Measurements from ENCODE around the gene PPP1R9A. TPM values are rescaled to one million over a fixed set of nuclear protein-coding genes. Genes with fewer than 3 reads are reported as not detected.

The PPP1R9A gene
- total RNA-seq, 1 donor from 2014 or later: 1.5 TPM

- H3K36me3 ChIP-seq: no peaks in the 10 kb centered on the region
- no peak overlapping the region for H3K4me3 ChIP-seq
- DNase-seq (ENCODE audit: extremely low spot score in 2 of 2): no peak
- no peaks in the 10 kb centered on the region for H3K27me3 ChIP-seq
- intact Hi-C loops (cut with DNase I): no loop called here
- no peaks in the 10 kb centered on the region for H3K4me1 ChIP-seq
- H3K27ac ChIP-seq: no peak overlapping the region
- TF ChIP-seq POLR2A (IDR thresholded peaks at IDR 0.05) (no peak), POLR2AphosphoS5 (IDR thresholded peaks at IDR 0.05; ENCODE audit: insufficient read depth in 1 of 2, low read depth in 1 of 2) (no peak)
- TF ChIP-seq, protein P1, sequence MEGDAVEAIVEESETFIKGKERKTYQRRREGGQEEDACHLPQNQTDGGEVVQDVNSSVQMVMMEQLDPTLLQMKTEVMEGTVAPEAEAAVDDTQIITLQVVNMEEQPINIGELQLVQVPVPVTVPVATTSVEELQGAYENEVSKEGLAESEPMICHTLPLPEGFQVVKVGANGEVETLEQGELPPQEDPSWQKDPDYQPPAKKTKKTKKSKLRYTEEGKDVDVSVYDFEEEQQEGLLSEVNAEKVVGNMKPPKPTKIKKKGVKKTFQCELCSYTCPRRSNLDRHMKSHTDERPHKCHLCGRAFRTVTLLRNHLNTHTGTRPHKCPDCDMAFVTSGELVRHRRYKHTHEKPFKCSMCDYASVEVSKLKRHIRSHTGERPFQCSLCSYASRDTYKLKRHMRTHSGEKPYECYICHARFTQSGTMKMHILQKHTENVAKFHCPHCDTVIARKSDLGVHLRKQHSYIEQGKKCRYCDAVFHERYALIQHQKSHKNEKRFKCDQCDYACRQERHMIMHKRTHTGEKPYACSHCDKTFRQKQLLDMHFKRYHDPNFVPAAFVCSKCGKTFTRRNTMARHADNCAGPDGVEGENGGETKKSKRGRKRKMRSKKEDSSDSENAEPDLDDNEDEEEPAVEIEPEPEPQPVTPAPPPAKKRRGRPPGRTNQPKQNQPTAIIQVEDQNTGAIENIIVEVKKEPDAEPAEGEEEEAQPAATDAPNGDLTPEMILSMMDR (IDR thresholded peaks at IDR 0.05): no peak
- H3K9me3 ChIP-seq: no peaks in the 10 kb centered on the region
Observed at GRCh38 chr7:95102662-95103061, 195.3 kb downstream of the PPP1R9A start.

GRCh38 chr7:95104739-95105138, 197.3 kb downstream of the PPP1R9A start:
- no peak overlapping the region for H3K4me3 ChIP-seq
- H3K36me3 ChIP-seq: no peaks in the 10 kb centered on the region
- intact Hi-C loops (cut with DNase I): no loop called here
- H3K27ac ChIP-seq: no peak overlapping the region
- no peak for TF ChIP-seq POLR2A (IDR thresholded peaks at IDR 0.05)
- peak in 1 of 2 donors; percentile 39 for TF ChIP-seq POLR2AphosphoS5 (IDR thresholded peaks at IDR 0.05; ENCODE audit: insufficient read depth in 1 of 2, low read depth in 1 of 2)
- H3K4me1 ChIP-seq: no peaks in the 10 kb centered on the region
- no peaks in the 10 kb centered on the region for H3K9me3 ChIP-seq
- no peaks in the 10 kb centered on the region for H3K27me3 ChIP-seq
- DNase-seq (ENCODE audit: extremely low spot score in 2 of 2): no peak

DNA sequence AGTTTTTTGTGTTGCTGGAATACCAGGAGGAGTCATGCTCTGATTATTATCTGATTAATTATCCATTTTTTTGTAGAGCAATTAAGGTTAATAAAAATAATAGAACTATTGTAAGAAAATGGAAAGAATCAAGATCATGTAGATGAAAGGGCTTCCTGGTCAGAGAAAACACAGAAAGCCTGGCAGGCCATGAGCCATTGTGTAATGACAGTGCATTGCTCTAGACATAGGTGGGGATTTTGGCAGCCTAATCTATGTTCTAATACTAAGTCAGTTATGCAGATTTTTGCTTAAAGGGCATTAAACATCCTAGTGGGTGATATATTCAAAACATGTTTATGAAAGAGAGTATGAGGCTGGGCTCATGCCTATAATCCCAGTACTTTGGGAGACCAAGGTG, 198.2 kb downstream of the PPP1R9A start:
- Histone ChIP-seq H3K9me3 (no peaks in the 10 kb centered on the region), H3K4me3 (no peak overlapping the region), H3K27me3 (no peaks in the 10 kb centered on the region), H3K36me3 (no peaks in the 10 kb centered on the region), H3K27ac (no peak overlapping the region), H3K4me1 (no peaks in the 10 kb centered on the region)
- no peak for DNase-seq (ENCODE audit: extremely low spot score in 2 of 2)
- TF ChIP-seq POLR2AphosphoS5 (IDR thresholded peaks at IDR 0.05; ENCODE audit: insufficient read depth in 1 of 2, low read depth in 1 of 2) (no peak), POLR2A (IDR thresholded peaks at IDR 0.05) (no peak)
- TF ChIP-seq, protein P1 (IDR thresholded peaks at IDR 0.05): no peak
- intact Hi-C loops (cut with DNase I): no loop called here

GRCh38 chr7:95106401-95106800, 199.0 kb downstream of the PPP1R9A start:
- intact Hi-C loops (cut with DNase I): no loop called here
- Histone ChIP-seq H3K4me3 (no peak overlapping the region), H3K4me1 (no peaks in the 10 kb centered on the region), H3K9me3 (no peaks in the 10 kb centered on the region), H3K27me3 (no peaks in the 10 kb centered on the region), H3K36me3 (no peaks in the 10 kb centered on the region), H3K27ac (no peak overlapping the region)
- TF ChIP-seq, protein P1 (IDR thresholded peaks at IDR 0.05): no peak
- no peak for DNase-seq (ENCODE audit: extremely low spot score in 2 of 2)

DNA sequence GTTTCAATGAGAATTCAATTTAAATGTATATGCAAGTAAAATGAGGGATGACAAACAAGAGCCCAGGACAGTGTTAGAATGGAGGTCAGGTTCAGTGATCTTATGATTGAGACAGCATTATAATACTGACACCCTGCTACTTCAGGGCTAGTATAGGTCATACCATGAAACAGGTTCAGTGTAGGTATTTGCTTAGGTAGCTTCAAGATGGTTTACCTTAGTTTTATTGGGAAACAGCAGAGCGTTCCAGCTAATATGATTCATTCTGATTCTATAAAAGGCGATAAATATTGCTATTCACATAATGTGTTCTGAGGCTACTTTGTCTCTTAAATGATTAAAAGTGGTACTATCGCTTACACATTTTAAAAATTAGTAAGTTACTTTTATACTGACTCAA, 203.3 kb downstream of the PPP1R9A start:
- TF ChIP-seq POLR2A (IDR thresholded peaks at IDR 0.05) (no peak), POLR2AphosphoS5 (IDR thresholded peaks at IDR 0.05; ENCODE audit: insufficient read depth in 1 of 2, low read depth in 1 of 2) (no peak)
- TF ChIP-seq, protein P1 (IDR thresholded peaks at IDR 0.05): no peak
- Histone ChIP-seq H3K27ac (no peak overlapping the region), H3K27me3 (no peaks in the 10 kb centered on the region), H3K4me1 (no peaks in the 10 kb centered on the region), H3K4me3 (no peak overlapping the region), H3K36me3 (no peaks in the 10 kb centered on the region), H3K9me3 (no peaks in the 10 kb centered on the region)
- no peak for DNase-seq (ENCODE audit: extremely low spot score in 2 of 2)
- intact Hi-C loops (cut with DNase I): no loop called here

GRCh38 chr7:95113590-95113989, 206.2 kb downstream of the PPP1R9A start:
- H3K27ac ChIP-seq: no peak overlapping the region

More at GRCh38 chr7:95113590-95113989, 206.2 kb downstream of the PPP1R9A start:
- Histone ChIP-seq H3K27me3 (no peaks in the 10 kb centered on the region), H3K4me3 (no peak overlapping the region), H3K4me1 (no peaks in the 10 kb centered on the region), H3K9me3 (no peaks in the 10 kb centered on the region), H3K36me3 (no peaks in the 10 kb centered on the region)
- intact Hi-C loops (cut with DNase I): no loop called here
- no peak for TF ChIP-seq POLR2AphosphoS5 (IDR thresholded peaks at IDR 0.05; ENCODE audit: insufficient read depth in 1 of 2, low read depth in 1 of 2)
- TF ChIP-seq, protein P1 (IDR thresholded peaks at IDR 0.05): no peak
- TF ChIP-seq POLR2A (IDR thresholded peaks at IDR 0.05): no peak
- no peak for DNase-seq (ENCODE audit: extremely low spot score in 2 of 2)
